Measurements from ENCODE around the gene RBM17.
A peak's percentile ranks its signal among the peaks of the same experiment; 100 is the strongest.

Gene RBM17

DNA sequence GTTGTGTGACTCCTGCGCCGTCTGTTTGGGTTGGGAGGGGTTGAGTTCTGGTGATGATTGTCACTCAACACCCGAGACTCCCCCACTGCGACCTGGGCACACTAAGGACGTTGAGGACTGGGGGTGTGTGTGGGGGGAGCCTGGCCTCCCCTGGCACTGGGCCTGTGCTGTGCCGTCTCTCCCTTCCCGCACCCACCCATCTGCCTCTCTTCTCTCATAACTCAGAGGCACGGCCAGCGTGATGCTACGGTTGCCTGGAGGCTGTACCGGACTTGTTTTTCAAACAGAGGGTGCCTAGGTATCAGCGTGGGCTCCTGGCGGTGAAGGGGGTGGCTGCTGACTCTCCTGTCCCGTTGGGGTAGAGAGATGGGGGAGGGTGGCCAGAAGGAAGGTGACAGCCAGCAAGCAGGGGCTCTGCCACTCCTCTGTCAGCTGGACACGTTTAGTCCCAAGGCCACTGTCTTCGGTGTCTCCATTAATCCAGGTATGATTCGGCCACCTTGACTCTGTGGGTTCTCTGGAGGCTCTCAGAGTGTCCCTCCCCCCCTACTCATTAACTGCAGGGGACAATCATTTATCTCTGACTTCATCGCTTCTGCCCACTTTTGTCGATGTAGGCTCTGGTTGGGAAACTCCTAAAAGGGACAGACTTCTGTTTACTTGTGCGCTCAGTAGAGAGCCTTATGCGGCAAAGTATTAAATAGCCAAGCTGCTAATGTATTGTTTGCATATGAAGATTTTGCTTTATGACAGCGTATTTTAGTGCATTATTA, 57.4 kb downstream of the RBM17 start:
- Histone ChIP-seq H3K14ac (ENCODE audit: low read length) (no peak overlapping the region), H2BK12ac (ENCODE audit: low read length) (no peak overlapping the region), H3K79me1 (ENCODE audit: low read depth, low read length) (peaks cover 8% of the 10 kb centered on the region), H3K27ac (replicated peaks; ENCODE audit: low read length) (no peak overlapping the region), H3K36me3 (replicated peaks in 1 of 2; ENCODE audit: control insufficient read depth in 2 of 2, insufficient read depth in 2 of 2, low read length in 2 of 2) (peaks cover 2 to 10% of the 10 kb centered on the region in 2 donors), H3K4me1 (ENCODE audit: control insufficient read depth in 2 of 2, insufficient read depth in 1 of 2, low read depth in 1 of 2, low read length in 2 of 2) (peaks cover 6 to 25% of the 10 kb centered on the region in 2 donors), H3K4me3 (ENCODE audit: low read length in 2 of 2) (peak overlapping the region; percentile 69 to 89), H3K18ac (ENCODE audit: low read length) (peak overlapping the region; percentile 98), H4K8ac (ENCODE audit: low read depth, low read length) (no peak overlapping the region), H3K9me3 (replicated peaks in 1 of 2; ENCODE audit: control insufficient read depth in 2 of 2, insufficient read depth in 1 of 2, low read depth in 1 of 2, low read length in 2 of 2) (no peaks in the 10 kb centered on the region), H3K27me3 (ENCODE audit: control insufficient read depth in 3 of 3, insufficient read depth in 3 of 3, low read depth in 1 of 3, low read length in 3 of 3) (no peaks in the 10 kb centered on the region), H3K4ac (ENCODE audit: low read length) (no peak overlapping the region), H2BK5ac (ENCODE audit: low read length) (peak overlapping the region; percentile 67), H2AFZ (ENCODE audit: low read length) (peak overlapping the region; percentile 98), H3K23ac (ENCODE audit: low read depth, low read length, poor library complexity) (no peak overlapping the region), H2BK15ac (ENCODE audit: low read length) (peak overlapping the region; percentile 88), H4K91ac (ENCODE audit: low read depth, low read length, poor library complexity) (no peak overlapping the region), H2BK120ac (ENCODE audit: low read depth, low read length) (no peak overlapping the region), H2AK5ac (ENCODE audit: low read depth, low read length) (no peak overlapping the region), H3K9ac (ENCODE audit: low read depth, low read length, poor library complexity) (no peak overlapping the region), H3K4me2 (ENCODE audit: insufficient read depth, low read length, poor library complexity, severe bottlenecking) (peak overlapping the region; percentile 89)
- no peak for DNase-seq (ENCODE audit: low spot score)
- WGBS, 2 donors (ENCODE audit: extremely low coverage in 2 of 2, insufficient read length in 2 of 2, insufficient replicate concordance in 1 of 2), result no CpG with 5 or more reads among the region's 22 CpGs

DNA sequence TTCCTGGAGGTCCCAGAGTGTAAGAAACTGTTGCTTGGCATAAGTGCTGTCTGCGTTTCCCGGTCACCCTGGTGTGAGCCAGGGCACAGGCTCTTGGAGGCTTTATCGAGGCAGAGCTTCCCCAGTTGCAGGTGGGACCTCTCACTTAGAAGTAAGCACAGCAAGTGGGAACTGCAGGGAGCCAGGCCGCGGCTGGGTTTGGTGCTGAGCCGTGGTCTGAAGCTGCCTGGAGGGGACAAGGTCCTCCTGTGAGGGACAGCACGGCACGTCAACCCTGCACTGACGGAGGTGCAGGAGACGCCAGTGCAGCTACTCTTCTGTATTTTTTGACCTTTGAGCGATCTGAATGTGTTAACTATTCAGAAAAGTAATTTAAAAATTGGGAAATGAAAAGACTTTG, 58.1 kb downstream of the RBM17 start:
- no peak overlapping the region for H2AK5ac ChIP-seq (ENCODE audit: low read depth, low read length)
- no peak overlapping the region for H3K4me3 ChIP-seq (ENCODE audit: low read length in 2 of 2)
- peaks cover 6 to 21% of the 10 kb centered on the region in 2 donors for H3K4me1 ChIP-seq (ENCODE audit: control insufficient read depth in 2 of 2, insufficient read depth in 1 of 2, low read depth in 1 of 2, low read length in 2 of 2)
- H3K79me1 ChIP-seq (ENCODE audit: low read depth, low read length), result peaks cover 8% of the 10 kb centered on the region
- H4K8ac ChIP-seq (ENCODE audit: low read depth, low read length), result no peak overlapping the region
- no peak overlapping the region for H3K14ac ChIP-seq (ENCODE audit: low read length)
- H3K27me3 ChIP-seq (ENCODE audit: control insufficient read depth in 3 of 3, insufficient read depth in 3 of 3, low read depth in 1 of 3, low read length in 3 of 3), result no peaks in the 10 kb centered on the region
- H3K4ac ChIP-seq (ENCODE audit: low read length), result no peak overlapping the region
- no peak overlapping the region for H2BK120ac ChIP-seq (ENCODE audit: low read depth, low read length)
- DNase-seq (ENCODE audit: low spot score), result no peak
- no peaks in the 10 kb centered on the region for H3K9me3 ChIP-seq (replicated peaks in 1 of 2; ENCODE audit: control insufficient read depth in 2 of 2, insufficient read depth in 1 of 2, low read depth in 1 of 2, low read length in 2 of 2)
- no peak overlapping the region for H4K91ac ChIP-seq (ENCODE audit: low read depth, low read length, poor library complexity)
- H2BK5ac ChIP-seq (ENCODE audit: low read length), result no peak overlapping the region
- H3K23ac ChIP-seq (ENCODE audit: low read depth, low read length, poor library complexity), result no peak overlapping the region
- H2AFZ ChIP-seq (ENCODE audit: low read length), result no peak overlapping the region
- H3K4me2 ChIP-seq (ENCODE audit: insufficient read depth, low read length, poor library complexity, severe bottlenecking), result no peak overlapping the region
- no peak overlapping the region for H3K18ac ChIP-seq (ENCODE audit: low read length)
- no peak overlapping the region for H3K27ac ChIP-seq (replicated peaks; ENCODE audit: low read length)
- H2BK15ac ChIP-seq (ENCODE audit: low read length), result no peak overlapping the region
- WGBS, 2 donors (ENCODE audit: extremely low coverage in 2 of 2, insufficient read length in 2 of 2, insufficient replicate concordance in 1 of 2), result no CpG with 5 or more reads among the region's 11 CpGs
- H3K9ac ChIP-seq (ENCODE audit: low read depth, low read length, poor library complexity), result no peak overlapping the region
- peaks cover 2 to 10% of the 10 kb centered on the region in 2 donors for H3K36me3 ChIP-seq (replicated peaks in 1 of 2; ENCODE audit: control insufficient read depth in 2 of 2, insufficient read depth in 2 of 2, low read length in 2 of 2)
- no peak overlapping the region for H2BK12ac ChIP-seq (ENCODE audit: low read length)

DNA sequence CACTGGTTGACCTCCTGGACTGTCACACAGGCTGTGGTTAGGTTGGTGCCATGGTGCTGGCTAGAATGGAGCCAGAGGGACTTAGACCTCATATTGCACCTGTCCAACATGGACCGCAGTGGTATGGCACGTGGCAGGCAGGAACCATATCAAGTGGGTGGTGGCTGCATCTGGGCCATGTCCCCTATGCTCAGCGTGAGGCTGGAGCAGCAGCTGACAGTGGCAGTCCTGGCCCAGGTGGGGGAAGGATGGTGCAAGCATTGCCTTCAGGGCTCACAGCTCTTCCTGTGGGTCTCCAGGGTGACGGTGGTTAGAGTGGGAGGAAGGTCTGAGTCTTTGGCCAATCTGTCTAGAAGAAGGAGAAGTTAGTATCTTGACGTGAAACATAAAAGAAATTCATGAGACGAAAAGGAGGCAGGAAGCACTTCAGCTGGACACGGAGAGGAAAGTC, 59.4 kb downstream of the RBM17 start:
- no CpG with 5 or more reads among the region's 7 CpGs for WGBS, 2 donors (ENCODE audit: extremely low coverage in 2 of 2, insufficient read length in 2 of 2, insufficient replicate concordance in 1 of 2)
- H3K4me1 ChIP-seq (ENCODE audit: control insufficient read depth in 2 of 2, insufficient read depth in 1 of 2, low read depth in 1 of 2, low read length in 2 of 2), result peaks cover 6 to 12% of the 10 kb centered on the region in 2 donors
- H2BK15ac ChIP-seq (ENCODE audit: low read length), result no peak overlapping the region
- no peak overlapping the region for H3K27ac ChIP-seq (replicated peaks; ENCODE audit: low read length)
- no peak overlapping the region for H3K9ac ChIP-seq (ENCODE audit: low read depth, low read length, poor library complexity)
- no peaks in the 10 kb centered on the region for H3K27me3 ChIP-seq (ENCODE audit: control insufficient read depth in 3 of 3, insufficient read depth in 3 of 3, low read depth in 1 of 3, low read length in 3 of 3)
- no peak overlapping the region for H3K4ac ChIP-seq (ENCODE audit: low read length)
- H2BK12ac ChIP-seq (ENCODE audit: low read length), result no peak overlapping the region
- H2BK5ac ChIP-seq (ENCODE audit: low read length), result no peak overlapping the region
- peak overlapping the region in 1 of 2 donors; percentile 30 for H3K4me3 ChIP-seq (ENCODE audit: low read length in 2 of 2)
- no peak for DNase-seq (ENCODE audit: low spot score)
- peaks cover 4 to 10% of the 10 kb centered on the region in 2 donors for H3K36me3 ChIP-seq (replicated peaks in 1 of 2; ENCODE audit: control insufficient read depth in 2 of 2, insufficient read depth in 2 of 2, low read length in 2 of 2)
- H3K9me3 ChIP-seq (replicated peaks in 1 of 2; ENCODE audit: control insufficient read depth in 2 of 2, insufficient read depth in 1 of 2, low read depth in 1 of 2, low read length in 2 of 2), result no peaks in the 10 kb centered on the region
- H3K18ac ChIP-seq (ENCODE audit: low read length), result no peak overlapping the region
- no peak overlapping the region for H3K14ac ChIP-seq (ENCODE audit: low read length)
- H2AK5ac ChIP-seq (ENCODE audit: low read depth, low read length), result no peak overlapping the region
- peaks cover 8% of the 10 kb centered on the region for H3K79me1 ChIP-seq (ENCODE audit: low read depth, low read length)
- H4K8ac ChIP-seq (ENCODE audit: low read depth, low read length), result no peak overlapping the region
- no peak overlapping the region for H2BK120ac ChIP-seq (ENCODE audit: low read depth, low read length)
- H3K23ac ChIP-seq (ENCODE audit: low read depth, low read length, poor library complexity), result no peak overlapping the region
- no peak overlapping the region for H4K91ac ChIP-seq (ENCODE audit: low read depth, low read length, poor library complexity)
- no peak overlapping the region for H3K4me2 ChIP-seq (ENCODE audit: insufficient read depth, low read length, poor library complexity, severe bottlenecking)
- no peak overlapping the region for H2AFZ ChIP-seq (ENCODE audit: low read length)

DNA sequence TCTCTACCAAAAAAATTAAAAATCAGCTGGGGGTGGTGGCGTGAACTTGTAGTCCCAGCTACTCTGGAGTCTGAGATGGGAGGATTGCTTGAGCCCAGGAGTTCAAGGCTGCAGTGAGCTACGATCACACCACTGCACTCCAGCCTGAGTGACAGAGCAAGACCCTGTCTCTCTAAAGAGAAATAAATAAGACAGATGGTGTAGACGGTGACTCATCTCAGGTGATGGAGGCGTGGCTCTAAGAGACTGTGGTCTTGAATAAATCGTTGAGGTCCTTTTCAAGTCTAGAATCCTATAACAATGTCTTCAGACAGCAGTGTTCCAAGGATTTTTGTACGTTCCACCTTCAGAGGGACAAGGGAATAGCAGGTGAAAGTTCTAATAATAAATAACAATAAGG, 60.1 kb downstream of the RBM17 start:
- Histone ChIP-seq H2BK120ac (ENCODE audit: low read depth, low read length) (no peak overlapping the region), H2BK5ac (ENCODE audit: low read length) (no peak overlapping the region), H3K9me3 (replicated peaks in 1 of 2; ENCODE audit: control insufficient read depth in 2 of 2, insufficient read depth in 1 of 2, low read depth in 1 of 2, low read length in 2 of 2) (no peaks in the 10 kb centered on the region), H3K4me2 (ENCODE audit: insufficient read depth, low read length, poor library complexity, severe bottlenecking) (no peak overlapping the region), H3K9ac (ENCODE audit: low read depth, low read length, poor library complexity) (no peak overlapping the region), H4K91ac (ENCODE audit: low read depth, low read length, poor library complexity) (no peak overlapping the region), H2AK5ac (ENCODE audit: low read depth, low read length) (no peak overlapping the region), H3K79me1 (ENCODE audit: low read depth, low read length) (peaks cover 10% of the 10 kb centered on the region), H3K27ac (replicated peaks; ENCODE audit: low read length) (no peak overlapping the region), H2BK15ac (ENCODE audit: low read length) (no peak overlapping the region), H3K14ac (ENCODE audit: low read length) (no peak overlapping the region), H2AFZ (ENCODE audit: low read length) (no peak overlapping the region), H3K27me3 (ENCODE audit: control insufficient read depth in 3 of 3, insufficient read depth in 3 of 3, low read depth in 1 of 3, low read length in 3 of 3) (no peaks in the 10 kb centered on the region), H4K8ac (ENCODE audit: low read depth, low read length) (no peak overlapping the region), H3K4me3 (ENCODE audit: low read length in 2 of 2) (no peak overlapping the region), H3K4ac (ENCODE audit: low read length) (no peak overlapping the region), H3K18ac (ENCODE audit: low read length) (no peak overlapping the region), H3K4me1 (ENCODE audit: control insufficient read depth in 2 of 2, insufficient read depth in 1 of 2, low read depth in 1 of 2, low read length in 2 of 2) (peaks cover 6 to 9% of the 10 kb centered on the region in 2 donors), H3K36me3 (replicated peaks in 1 of 2; ENCODE audit: control insufficient read depth in 2 of 2, insufficient read depth in 2 of 2, low read length in 2 of 2) (peaks cover 4 to 10% of the 10 kb centered on the region in 2 donors), H2BK12ac (ENCODE audit: low read length) (no peak overlapping the region), H3K23ac (ENCODE audit: low read depth, low read length, poor library complexity) (no peak overlapping the region)
- WGBS, 2 donors (ENCODE audit: extremely low coverage in 2 of 2, insufficient read length in 2 of 2, insufficient replicate concordance in 1 of 2), result no CpG with 5 or more reads among the region's 6 CpGs
- no peak for DNase-seq (ENCODE audit: low spot score)

Data from neuronal stem cell (in vitro differentiated cells).